NT2/D1 (cell line): ENCODE data around the gene LRRC10.

Experiments used
- DNase-seq: peaks from one replicate; pipeline ENCODE4 v3.0.0-alpha.2; 2011; ENCODE audit warnings: low read depth, low spot score
- H3K27me3 ChIP-seq: 2 replicates; pipeline ENCODE4 v1.6.0; 2011; ENCODE audit warnings: mild to moderate bottlenecking; ENCODE audit not compliant: insufficient read length, insufficient read depth
- H3K36me3 ChIP-seq: 2 replicates; pipeline ENCODE4 v1.6.1; 2011; ENCODE audit warnings: mild to moderate bottlenecking, low read length, mixed read lengths; ENCODE audit not compliant: insufficient read depth, insufficient read length
- H3K4me1 ChIP-seq: 2 replicates; pipeline ENCODE4 v1.5.1; 2011; ENCODE audit not compliant: insufficient read depth, insufficient read length
- H3K4me3 ChIP-seq: 2 replicates; pipeline ENCODE4 v1.5.1; 2011; ENCODE audit warnings: low read depth; ENCODE audit not compliant: insufficient read length
- H3K9ac ChIP-seq: 2 replicates; pipeline ENCODE4 v1.6.0; 2011; ENCODE audit warnings: low read depth; ENCODE audit not compliant: insufficient read length
- H3K9me3 ChIP-seq: 2 replicates; pipeline ENCODE4 v1.5.1; 2011; ENCODE audit warnings: mild to moderate bottlenecking, low read length; ENCODE audit not compliant: insufficient read depth
- SUZ12 ChIP-seq: IDR thresholded peaks from 2 replicates; pipeline ENCODE4 v1.6.1; 2011; ENCODE audit not compliant: insufficient read length, insufficient read depth; ENCODE audit errors: extremely low read depth
- YY1 ChIP-seq: IDR thresholded peaks from 2 replicates; pipeline ENCODE4 v1.6.1; 2011; ENCODE audit not compliant: insufficient read length, insufficient read depth
- ZNF274 ChIP-seq: IDR thresholded peaks from 2 replicates; pipeline ENCODE4 v1.6.1; 2011; ENCODE audit warnings: mild to moderate bottlenecking, low read depth, low read length

The LRRC10 gene, protein sequence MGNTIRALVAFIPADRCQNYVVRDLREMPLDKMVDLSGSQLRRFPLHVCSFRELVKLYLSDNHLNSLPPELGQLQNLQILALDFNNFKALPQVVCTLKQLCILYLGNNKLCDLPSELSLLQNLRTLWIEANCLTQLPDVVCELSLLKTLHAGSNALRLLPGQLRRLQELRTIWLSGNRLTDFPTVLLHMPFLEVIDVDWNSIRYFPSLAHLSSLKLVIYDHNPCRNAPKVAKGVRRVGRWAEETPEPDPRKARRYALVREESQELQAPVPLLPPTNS

GRCh38 chr12:69610729-69611128 lies at the start of gene LRRC10:
Gene LRRC10, minus strand, starts transcription at chr12:69610907. Its CDS starts 69 bp downstream, at chr12:69610838.
- no peak for DNase-seq
- H3K9ac ChIP-seq: no peak within 1 kb of the TSS
- no peaks in the 10 kb centered on the region for H3K9me3 ChIP-seq
- H3K36me3 ChIP-seq: no peaks in the 10 kb centered on the region
- H3K4me3 ChIP-seq: no peak within 1 kb of the TSS
- no peaks in the 10 kb centered on the region for H3K27me3 ChIP-seq
- H3K4me1 ChIP-seq: no peaks in the 10 kb centered on the region
- TF ChIP-seq SUZ12: no peak

GRCh38 chr12:69660164-69660863 lies 49.6 kb upstream of the LRRC10 start:
- no peaks in the 10 kb centered on the region for H3K9me3 ChIP-seq
- H3K4me1 ChIP-seq: no peaks in the 10 kb centered on the region
- H3K27me3 ChIP-seq: no peaks in the 10 kb centered on the region
- DNase-seq: no peak
- H3K36me3 ChIP-seq: no peaks in the 10 kb centered on the region
- no peak overlapping the region for H3K9ac ChIP-seq
- TF ChIP-seq ZNF274 (no peak), SUZ12 (no peak), YY1 (no peak)
- H3K4me3 ChIP-seq: no peak overlapping the region

- Histone ChIP-seq H3K4me3 (no peak overlapping the region), H3K36me3 (no peaks in the 10 kb centered on the region), H3K9ac (no peak overlapping the region), H3K4me1 (no peaks in the 10 kb centered on the region), H3K27me3 (no peaks in the 10 kb centered on the region), H3K9me3 (no peaks in the 10 kb centered on the region)
- TF ChIP-seq YY1 (no peak), SUZ12 (no peak), ZNF274 (no peak)
- no peak for DNase-seq
These were observed 47.5 kb upstream of the LRRC10 start for GRCh38 chr12:69658203-69658602.

- Histone ChIP-seq H3K4me1 (no peaks in the 10 kb centered on the region), H3K9me3 (no peaks in the 10 kb centered on the region), H3K4me3 (no peak overlapping the region), H3K9ac (no peak overlapping the region), H3K36me3 (no peaks in the 10 kb centered on the region), H3K27me3 (no peaks in the 10 kb centered on the region)
- TF ChIP-seq YY1 (no peak), SUZ12 (no peak)
- no peak for DNase-seq
These were observed 46.9 kb upstream of the LRRC10 start for GRCh38 chr12:69657376-69658137.

GRCh38 chr12:69655616-69656340 lies 45.1 kb upstream of the LRRC10 start:
- Histone ChIP-seq H3K36me3 (no peaks in the 10 kb centered on the region), H3K4me1 (no peaks in the 10 kb centered on the region), H3K27me3 (no peaks in the 10 kb centered on the region), H3K4me3 (no peak overlapping the region), H3K9me3 (no peaks in the 10 kb centered on the region), H3K9ac (no peak overlapping the region)
- DNase-seq: no peak
- TF ChIP-seq YY1: no peak
- TF ChIP-seq SUZ12: no peak
- TF ChIP-seq ZNF274: no peak

DNA sequence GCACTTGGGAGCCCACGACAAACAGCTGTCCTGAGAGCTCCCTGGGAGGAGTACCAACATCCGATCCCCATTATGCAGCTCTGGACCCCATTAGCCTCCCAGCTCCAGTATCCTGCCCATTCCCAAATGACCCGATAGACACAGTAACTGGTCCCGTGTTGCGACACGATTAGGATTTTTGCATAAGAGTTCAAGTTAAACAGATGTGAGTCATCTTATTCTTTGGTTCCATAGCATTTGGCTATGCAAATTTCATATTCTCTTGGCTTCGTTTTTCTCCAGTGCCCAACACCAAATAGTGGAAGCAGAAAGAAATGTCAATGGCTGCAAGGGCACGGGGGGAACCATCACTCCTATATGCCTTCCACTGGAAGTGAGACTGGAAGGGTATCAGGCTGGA lies 43.0 kb upstream of the LRRC10 start:
- TF ChIP-seq YY1: no peak
- no peak for TF ChIP-seq SUZ12
- no peak for TF ChIP-seq ZNF274
- Histone ChIP-seq H3K9me3 (no peaks in the 10 kb centered on the region), H3K4me3 (no peak overlapping the region), H3K27me3 (no peaks in the 10 kb centered on the region), H3K4me1 (no peaks in the 10 kb centered on the region), H3K9ac (no peak overlapping the region), H3K36me3 (no peaks in the 10 kb centered on the region)
- no peak for DNase-seq

DNA sequence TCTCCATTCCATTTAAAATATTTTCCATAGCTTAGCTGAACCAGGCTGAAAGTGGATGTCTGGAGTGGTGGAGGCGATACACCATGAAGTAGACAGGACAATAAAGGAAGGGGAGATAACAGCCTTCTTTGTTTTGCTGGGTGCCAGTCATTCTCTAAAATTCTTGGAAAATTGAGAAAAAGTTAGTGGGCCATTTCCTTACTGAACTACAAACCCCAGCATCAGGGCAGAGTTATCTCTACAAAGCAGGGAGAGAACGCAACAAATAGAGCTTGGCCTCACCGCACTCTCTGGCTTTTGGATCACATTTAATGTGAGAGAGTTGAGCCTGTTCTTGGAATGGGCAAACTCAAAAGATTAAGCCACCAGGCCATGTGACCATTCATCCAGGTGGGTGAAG lies 41.2 kb upstream of the LRRC10 start:
- no peak overlapping the region for H3K4me3 ChIP-seq
- H3K4me1 ChIP-seq: no peaks in the 10 kb centered on the region
- H3K36me3 ChIP-seq: no peaks in the 10 kb centered on the region
- TF ChIP-seq YY1 (no peak), ZNF274 (no peak), SUZ12 (no peak)
- H3K27me3 ChIP-seq: no peaks in the 10 kb centered on the region
- no peaks in the 10 kb centered on the region for H3K9me3 ChIP-seq
- H3K9ac ChIP-seq: no peak overlapping the region
- DNase-seq: no peak
